MM.1S (cell line): ENCODE measurements around the gene CACNA1I.

Experiments
- DNase-seq: peaks from one replicate; pipeline ENCODE4 v3.0.0-alpha.2; 2015
- H2AFZ ChIP-seq: fragments of 300-600 bp; sonication (generic); 2 replicates; pipeline ENCODE4 v1.6.0; 2016; ENCODE audit warnings: antibody characterized with exemption, low read length
- H3F3A ChIP-seq: fragments of 300-600 bp; sonication (generic); 2 replicates; pipeline ENCODE4 v1.6.1; 2016; ENCODE audit warnings: mild to moderate bottlenecking, antibody characterized with exemption, low read length, moderate library complexity, mixed read lengths; ENCODE audit not compliant: insufficient read depth
- H3K27ac ChIP-seq: fragments of 300-600 bp; sonication (generic); 2 replicates; pipeline ENCODE4 v1.5.1; 2016; ENCODE audit warnings: mild to moderate bottlenecking, low read length
- H3K27me3 ChIP-seq: fragments of 300-600 bp; sonication (generic); replicated peaks from 2 replicates; pipeline ENCODE4 v1.6.0; 2016; ENCODE audit warnings: low read length; ENCODE audit not compliant: insufficient read depth
- H3K36me3 ChIP-seq: fragments of 300-600 bp; sonication (generic); replicated peaks from 2 replicates; pipeline ENCODE4 v1.6.1; 2016; ENCODE audit warnings: mild to moderate bottlenecking, low read length, mixed read lengths; ENCODE audit not compliant: insufficient read depth
- H3K4me1 ChIP-seq: fragments of 300-600 bp; sonication (generic); 2 replicates; pipeline ENCODE4 v1.6.1; 2016; ENCODE audit warnings: low read length, mixed read lengths
- H3K4me2 ChIP-seq: fragments of 300-600 bp; sonication (generic); 2 replicates; pipeline ENCODE4 v1.6.0; 2016; ENCODE audit warnings: low read depth, low read length
- H3K4me3 ChIP-seq: fragments of 300-600 bp; sonication (generic); 2 replicates; pipeline ENCODE4 v1.5.1; 2016; ENCODE audit warnings: low read length, mixed read lengths
- H3K79me2 ChIP-seq: fragments of 300-600 bp; sonication (generic); 2 replicates; pipeline ENCODE4 v1.6.1; 2016; ENCODE audit warnings: mixed run types, low read length, mixed read lengths
- H3K9ac ChIP-seq: fragments of 300-600 bp; sonication (generic); 2 replicates; pipeline ENCODE4 v1.6.1; 2016; ENCODE audit warnings: low read length, mixed read lengths
- H3K9me2 ChIP-seq: fragments of 300-600 bp; sonication (generic); replicated peaks from 2 replicates; pipeline ENCODE4 v1.6.1; 2016; ENCODE audit warnings: mild to moderate bottlenecking, low read length, mixed read lengths; ENCODE audit not compliant: insufficient read depth
- H3K9me3 ChIP-seq: fragments of 300-600 bp; sonication (generic); replicated peaks from 2 replicates; pipeline ENCODE4 v1.6.1; 2016; ENCODE audit warnings: mild to moderate bottlenecking, low read length, mixed read lengths; ENCODE audit not compliant: insufficient read depth
- H4K20me1 ChIP-seq: fragments of 300-600 bp; sonication (generic); 2 replicates; pipeline ENCODE4 v1.6.1; 2016; ENCODE audit warnings: mild to moderate bottlenecking, low read length, moderate library complexity, mixed read lengths; ENCODE audit not compliant: insufficient read depth
- CTCF ChIP-seq: fragments of 300-600 bp; sonication (generic); IDR thresholded peaks from 2 replicates; pipeline ENCODE4 v1.5.1; 2016; ENCODE audit warnings: antibody characterized with exemption, low read length, mixed read lengths
- EZH2 ChIP-seq: fragments of 300-600 bp; sonication (generic); optimal IDR thresholded peaks from 2 replicates; pipeline ENCODE3; 2017; ENCODE audit warnings: low read depth, mild to moderate bottlenecking, antibody characterized with exemption, low read length, mixed read lengths
- EZH2phosphoT487 ChIP-seq: fragments of 300-600 bp; sonication (generic); IDR thresholded peaks from 2 replicates; pipeline ENCODE4 v1.6.1; 2018; ENCODE audit warnings: antibody characterized with exemption, low read length

The CACNA1I gene

GRCh38 chr22:39658367-39658766 is 87.8 kb downstream of the CACNA1I start:
- H3K9me2 ChIP-seq: no peaks in the 10 kb centered on the region
- H3K9me3 ChIP-seq: no peaks in the 10 kb centered on the region
- no peak overlapping the region for H3K4me2 ChIP-seq
- H3F3A ChIP-seq: no peaks in the 10 kb centered on the region
- no peaks in the 10 kb centered on the region for H3K79me2 ChIP-seq
- H2AFZ ChIP-seq: no peak overlapping the region
- H4K20me1 ChIP-seq: no peaks in the 10 kb centered on the region
- H3K4me3 ChIP-seq: no peak overlapping the region
- H3K36me3 ChIP-seq: no peaks in the 10 kb centered on the region
- no peak for DNase-seq
- H3K27ac ChIP-seq: no peak overlapping the region
- peaks cover 92% of the 10 kb centered on the region for H3K27me3 ChIP-seq
- no peak for TF ChIP-seq EZH2phosphoT487
- H3K4me1 ChIP-seq: no peaks in the 10 kb centered on the region
- no peak overlapping the region for H3K9ac ChIP-seq

- Histone ChIP-seq H3K27ac (no peak overlapping the region), H3F3A (no peaks in the 10 kb centered on the region), H3K9me2 (no peaks in the 10 kb centered on the region), H3K9me3 (no peaks in the 10 kb centered on the region), H4K20me1 (no peaks in the 10 kb centered on the region), H3K4me3 (no peak overlapping the region), H3K79me2 (no peaks in the 10 kb centered on the region), H3K9ac (no peak overlapping the region), H3K27me3 (peaks cover 94% of the 10 kb centered on the region), H3K36me3 (no peaks in the 10 kb centered on the region), H3K4me1 (no peaks in the 10 kb centered on the region), H3K4me2 (no peak overlapping the region), H2AFZ (no peak overlapping the region)
- DNase-seq: no peak
- TF ChIP-seq EZH2phosphoT487 (no peak), CTCF (no peak), EZH2 (no peak)
Measured at GRCh38 chr22:39658806-39659463, 88.4 kb downstream of the CACNA1I start.

- Histone ChIP-seq H3K4me1 (0 out of 2 replicates have a peak, but pooled peaks cover 3% of the 10 kb centered on the region), H3K27ac (no peak overlapping the region)
- TF ChIP-seq EZH2phosphoT487 (no peak), EZH2 (no peak), CTCF (no peak)
Measured at GRCh38 chr22:39661501-39661841, 90.9 kb downstream of the CACNA1I start.

GRCh38 chr22:39661842-39662685 is 91.5 kb downstream of the CACNA1I start:
- Histone ChIP-seq H4K20me1 (no peaks in the 10 kb centered on the region), H3K27me3 (peaks cover 91% of the 10 kb centered on the region), H3K9me3 (no peaks in the 10 kb centered on the region), H2AFZ (no peak overlapping the region), H3K36me3 (no peaks in the 10 kb centered on the region), H3K27ac (no peak overlapping the region), H3K4me1 (0 out of 2 replicates have a peak, but pooled peaks cover 3% of the 10 kb centered on the region), H3K9me2 (no peaks in the 10 kb centered on the region), H3K4me3 (no peak overlapping the region), H3K4me2 (no peak overlapping the region; the same call in 1 of the 2 replicates), H3F3A (no peaks in the 10 kb centered on the region), H3K79me2 (no peaks in the 10 kb centered on the region), H3K9ac (no peak overlapping the region)
- TF ChIP-seq CTCF: no peak
- TF ChIP-seq EZH2phosphoT487: no peak
- TF ChIP-seq EZH2: no peak
- no peak for DNase-seq

More at GRCh38 chr22:39661501-39661841, 90.9 kb downstream of the CACNA1I start:
- Histone ChIP-seq H3K9me2 (no peaks in the 10 kb centered on the region), H3K36me3 (no peaks in the 10 kb centered on the region), H3K4me2 (no peak overlapping the region), H3K4me3 (no peak overlapping the region), H3K9ac (no peak overlapping the region), H4K20me1 (no peaks in the 10 kb centered on the region), H3F3A (no peaks in the 10 kb centered on the region), H3K9me3 (no peaks in the 10 kb centered on the region), H3K79me2 (no peaks in the 10 kb centered on the region), H2AFZ (no peak overlapping the region), H3K27me3 (peaks cover 91% of the 10 kb centered on the region)
- no peak for DNase-seq
